HG03432 (cell line): Measurements from ENCODE around the gene ELN.

ENCODE experiments used
- ATAC-seq: cut with Tn5 transposase; IDR thresholded peaks from one replicate; pipeline ENCODE4 v1.9.1; 2021; ENCODE audit warnings: mild to moderate bottlenecking, moderate library complexity; ENCODE audit not compliant: unreplicated experiment

Gene ELN

DNA sequence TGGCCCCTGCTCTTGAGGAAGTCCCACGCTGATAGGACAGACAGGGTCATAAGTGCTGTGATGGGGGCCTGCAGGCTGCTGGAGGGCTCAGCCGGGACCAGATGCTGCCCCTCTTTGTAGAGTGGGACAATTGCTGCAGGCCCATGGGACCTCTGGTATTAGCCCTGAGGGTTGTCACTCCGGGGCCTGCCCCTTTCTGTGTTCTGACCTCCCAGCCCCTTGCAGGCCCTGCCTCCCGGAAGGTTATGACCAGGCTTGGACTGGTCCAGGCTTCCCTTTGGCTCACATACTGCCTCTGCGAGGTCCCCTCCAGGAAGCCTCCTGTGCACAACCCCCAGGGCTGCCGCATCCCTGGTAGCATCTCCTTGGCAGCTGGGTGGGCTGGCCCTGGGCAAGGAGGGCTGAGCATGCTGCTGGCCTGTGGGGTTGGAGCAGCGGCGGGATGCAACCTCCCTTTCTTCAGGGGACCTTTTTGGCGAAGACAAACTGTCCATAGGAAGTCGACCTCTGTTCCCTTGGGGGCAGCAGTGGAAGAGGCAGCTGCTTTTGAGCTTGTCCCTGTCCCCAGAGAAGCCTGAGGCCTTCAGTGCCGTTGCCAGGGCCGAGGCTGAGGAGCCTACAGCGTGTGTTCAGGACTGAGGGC is 64.5 kb downstream of the ELN start:
- ATAC-seq: peak; percentile 38

DNA sequence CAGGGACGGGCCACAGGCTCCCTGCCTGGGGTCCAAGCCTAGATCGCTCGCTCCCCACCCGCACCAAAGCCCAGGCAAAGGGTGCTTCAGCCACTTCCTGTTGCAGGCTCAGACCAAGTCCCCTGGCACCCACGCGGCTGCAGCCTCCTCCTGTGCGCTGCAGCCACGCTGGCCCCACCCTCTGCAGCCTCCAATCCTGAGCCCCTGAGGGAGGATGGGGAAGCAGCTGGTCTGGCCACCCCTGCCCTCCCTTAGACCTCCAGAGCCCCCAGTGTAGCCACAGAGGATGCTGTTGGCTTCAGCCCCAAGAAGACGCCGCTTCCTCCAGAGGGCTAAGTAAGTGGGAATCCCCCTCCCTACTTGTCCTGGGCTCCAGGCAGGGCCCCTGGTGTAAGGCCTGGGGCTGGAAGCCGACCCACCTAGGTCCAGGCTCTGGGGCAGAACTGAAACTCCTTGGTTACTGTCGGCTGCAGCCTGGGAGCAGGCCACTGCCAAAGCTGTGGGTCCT is 65.0 kb downstream of the ELN start:
- peak; percentile 68 for ATAC-seq

DNA sequence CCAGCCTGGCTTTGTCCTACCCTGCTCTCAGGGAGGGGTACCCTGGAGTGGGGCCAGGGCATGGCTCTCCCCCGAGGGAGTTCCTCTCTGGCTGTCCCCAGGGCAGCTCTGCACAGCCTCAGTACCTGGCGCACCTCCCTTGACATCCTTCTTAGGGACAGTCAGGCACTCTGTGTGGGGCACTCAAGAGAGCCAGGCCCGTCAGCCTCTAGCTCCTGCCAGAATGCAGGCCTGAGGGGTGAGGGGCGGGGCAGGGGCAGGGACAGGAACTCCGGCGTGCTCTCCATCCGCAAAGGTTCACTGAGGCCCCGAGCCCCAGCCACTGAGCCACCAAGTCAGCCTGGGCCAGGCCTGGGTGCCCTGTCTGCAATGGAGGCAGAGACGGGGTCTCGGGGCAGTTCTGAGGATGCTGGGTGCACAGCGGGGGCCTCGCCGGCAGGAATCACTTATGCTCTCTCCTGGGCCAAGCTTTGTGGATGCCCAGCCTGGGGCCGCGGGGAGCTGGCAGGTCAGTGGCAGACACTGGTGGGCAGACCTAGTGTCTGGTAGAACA is 65.8 kb downstream of the ELN start:
- ATAC-seq: peak; percentile 3

DNA sequence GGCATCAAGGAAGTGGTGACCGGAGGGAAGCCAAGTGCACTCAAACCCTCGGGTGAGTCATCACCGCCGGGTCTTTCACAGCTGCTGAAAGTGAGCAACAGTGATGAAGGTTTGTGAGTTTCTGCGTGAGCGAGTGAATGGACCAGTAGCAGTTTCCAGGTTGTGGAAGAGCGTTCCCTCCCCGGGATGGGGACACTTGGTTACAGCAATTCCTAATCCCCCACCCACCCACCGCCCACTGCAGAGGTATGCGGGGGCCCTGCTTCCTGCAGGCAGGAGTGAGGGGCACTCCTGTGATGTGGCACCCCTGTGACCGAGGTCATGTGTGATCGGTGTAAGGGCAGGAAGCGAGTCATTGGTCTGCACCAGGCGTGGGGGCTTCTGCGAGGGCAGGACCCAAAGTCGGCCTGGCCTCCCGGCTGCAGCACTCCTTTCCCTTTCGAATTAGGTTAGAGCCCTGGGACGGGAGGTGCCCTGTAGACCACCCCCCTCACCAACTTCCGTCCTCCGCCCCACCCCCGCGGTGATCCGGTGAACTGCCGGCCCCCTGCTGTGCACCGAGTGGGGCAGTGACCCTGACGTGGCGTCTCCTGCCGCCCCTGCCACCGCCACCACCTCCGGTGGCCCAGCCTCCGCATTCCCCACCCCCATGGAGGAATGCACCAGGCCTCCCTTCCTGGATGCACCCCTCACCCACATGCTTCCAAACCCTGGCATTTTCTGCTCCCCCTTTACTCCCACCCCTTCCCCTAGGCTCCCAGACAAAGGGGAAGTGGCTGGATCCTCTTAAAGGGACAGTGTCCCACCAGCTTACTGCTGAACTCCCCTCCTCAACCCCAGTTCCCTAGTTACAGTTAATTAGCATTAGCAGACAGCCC is 66.5 kb downstream of the ELN start:
- peak; percentile 53 for ATAC-seq

DNA sequence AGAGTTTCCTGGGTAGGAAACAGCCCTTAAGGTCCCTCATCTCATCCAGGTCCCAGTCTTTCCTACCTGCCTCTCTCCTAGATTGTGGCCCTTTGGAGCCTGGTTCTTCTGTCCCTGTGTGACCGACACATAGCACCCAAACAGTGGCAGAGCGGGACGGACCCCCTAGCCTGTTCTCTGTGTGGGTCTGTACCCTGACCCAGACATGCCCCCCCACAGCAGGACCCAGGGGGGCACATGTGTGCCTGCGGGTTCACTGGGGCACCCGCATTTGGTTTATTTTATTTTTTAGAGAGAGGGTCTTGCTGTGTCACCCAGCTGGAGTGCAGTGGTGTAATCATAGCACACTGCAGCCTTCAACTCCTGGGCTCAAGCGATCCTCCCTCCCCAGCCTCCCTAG is 67.2 kb downstream of the ELN start:
- ATAC-seq: no peak

DNA sequence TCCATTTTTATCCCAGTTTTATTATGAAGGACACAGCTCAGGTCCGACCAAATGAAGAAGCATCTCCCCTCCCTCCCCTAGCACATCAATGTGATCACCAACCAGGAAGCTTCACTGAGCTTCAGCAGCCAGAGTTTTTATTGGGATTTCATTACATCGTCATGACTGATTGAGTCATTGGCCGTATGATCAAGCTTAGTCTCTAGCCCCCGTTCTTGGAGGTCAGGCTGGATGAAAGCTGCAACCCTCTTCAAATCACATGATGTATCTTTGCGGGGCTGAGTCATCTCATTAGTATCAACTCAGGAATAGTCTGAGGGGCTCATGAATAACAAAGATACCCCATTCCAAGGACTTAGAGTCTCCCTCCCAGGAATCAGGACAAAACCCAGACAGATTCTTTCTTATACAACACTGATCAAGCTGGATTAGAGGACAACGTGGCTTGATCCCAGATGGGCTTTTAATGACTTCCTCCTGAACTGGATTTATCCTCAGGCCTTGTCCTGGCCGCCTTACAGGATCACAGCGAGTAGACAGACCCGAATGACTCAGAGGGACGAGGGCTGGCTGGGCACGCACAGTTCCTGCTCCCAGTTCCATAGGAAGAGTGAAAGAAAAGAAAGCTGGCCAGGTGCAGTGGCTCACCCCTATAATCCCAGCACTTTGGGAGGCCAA is 70.1 kb downstream of the ELN start:
- no peak for ATAC-seq

DNA sequence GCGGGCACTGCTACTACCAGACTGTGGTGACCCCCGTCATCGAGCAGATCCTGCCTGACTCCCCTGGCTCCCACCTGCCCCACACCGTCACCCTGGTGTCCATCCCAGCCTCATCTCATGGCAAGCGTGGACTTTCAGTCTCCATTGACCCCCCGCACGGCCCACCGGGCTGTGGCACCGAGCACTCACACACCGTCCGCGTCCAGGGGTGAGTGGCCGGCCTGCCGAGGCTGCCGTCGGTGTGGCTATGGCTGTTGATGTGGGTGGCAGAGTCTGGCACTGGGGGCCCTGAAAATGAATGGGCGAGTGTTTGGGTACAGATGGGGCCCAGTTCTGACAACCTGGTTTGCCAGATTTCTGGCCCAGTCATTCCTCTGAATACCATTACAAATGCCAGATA is 71.1 kb downstream of the ELN start:
- no peak for ATAC-seq

DNA sequence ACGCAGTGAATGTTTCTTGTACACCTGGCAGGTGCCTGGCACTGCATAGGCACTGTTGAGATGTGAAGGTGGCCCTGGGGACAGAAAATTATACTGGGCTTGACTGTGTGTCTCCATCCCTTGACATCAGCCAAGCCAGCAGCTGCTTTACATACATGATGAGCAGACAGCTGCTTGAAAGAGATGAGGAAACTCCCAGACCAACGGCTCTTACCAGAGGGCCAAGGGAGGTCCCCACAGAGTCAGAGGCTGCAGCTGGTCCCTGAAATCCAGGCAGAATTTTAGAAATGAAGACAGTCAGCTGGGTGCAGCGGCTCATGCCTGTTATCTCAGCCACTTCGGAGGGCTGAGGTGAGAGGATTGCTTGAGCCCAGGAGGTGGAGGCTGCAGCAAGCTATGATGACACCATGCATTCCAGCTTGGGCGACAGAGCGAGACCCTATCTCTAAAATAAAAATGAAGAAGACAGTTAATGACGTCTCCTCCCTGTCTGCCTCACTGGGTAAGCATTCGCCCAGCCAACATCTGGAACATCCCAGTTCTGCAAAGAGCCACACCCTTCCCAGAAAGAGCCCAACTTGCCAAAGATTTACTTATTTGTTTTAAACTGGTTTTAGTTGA is 73.2 kb downstream of the ELN start:
- peak; percentile 92 for ATAC-seq

DNA sequence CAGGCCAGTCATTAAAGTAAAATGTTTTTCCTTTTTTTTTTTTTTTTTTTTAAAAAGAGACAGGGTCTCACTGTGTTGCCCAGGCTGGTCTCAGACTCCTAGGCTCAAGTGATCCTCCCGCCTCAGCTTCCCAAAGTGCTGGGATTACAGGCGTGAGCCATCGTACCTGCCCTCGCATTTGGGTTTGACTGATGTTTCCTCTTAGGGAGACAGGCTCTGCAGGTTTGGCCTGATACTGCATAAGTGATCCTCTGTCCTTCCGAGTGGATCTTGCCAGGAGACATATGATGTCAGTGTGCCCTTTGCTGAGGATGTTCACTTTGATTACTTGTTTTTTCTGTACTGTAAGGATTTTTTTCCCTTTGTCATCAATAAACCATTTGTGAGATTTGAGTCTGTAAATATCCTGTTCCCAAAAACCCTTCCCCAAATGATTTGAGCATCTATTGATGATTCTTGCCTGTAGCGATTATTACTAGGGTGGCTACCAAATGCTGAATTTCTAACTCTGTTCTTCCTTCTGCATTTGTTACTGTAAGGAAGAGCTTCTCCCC is 75.3 kb downstream of the ELN start:
- no peak for ATAC-seq

DNA sequence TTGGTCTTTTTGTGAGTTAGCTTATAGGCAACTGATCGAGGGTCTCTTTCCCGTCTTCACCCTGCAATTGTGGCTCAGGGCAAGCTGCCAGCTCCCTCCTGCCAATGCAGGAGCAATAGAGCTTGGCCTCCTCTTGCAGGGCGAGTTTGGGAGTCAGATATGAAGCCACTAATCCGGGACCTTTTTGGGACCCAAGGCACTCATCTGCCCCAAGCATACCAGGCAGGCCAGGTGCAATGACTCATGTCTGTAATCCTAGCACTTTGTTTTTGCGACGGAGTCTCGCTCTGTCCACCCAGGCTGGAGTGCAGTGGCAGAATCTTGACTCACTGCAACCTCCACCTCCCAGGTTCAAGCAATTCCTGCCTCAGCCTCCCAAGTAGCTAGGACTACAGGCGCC is 76.7 kb downstream of the ELN start:
- ATAC-seq: no peak

DNA sequence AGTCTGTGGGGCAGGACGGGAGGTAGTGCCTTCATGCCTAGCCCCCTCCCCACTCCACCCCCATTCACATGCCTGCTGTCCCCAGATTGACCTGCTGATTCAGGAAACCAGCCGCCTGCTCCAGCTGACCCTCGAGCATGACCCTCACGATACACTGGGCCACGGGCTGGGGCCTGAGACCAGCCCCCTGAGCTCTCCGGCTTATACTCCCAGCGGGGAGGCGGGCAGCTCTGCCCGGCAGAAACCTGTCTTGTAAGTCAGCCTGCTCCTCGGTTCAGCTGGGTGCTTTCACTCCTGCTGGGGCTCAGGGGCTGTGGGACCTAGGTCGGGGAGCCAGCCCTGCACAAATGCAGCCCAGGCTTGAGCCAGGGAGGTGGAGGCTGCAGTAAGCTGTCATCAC is 78.0 kb downstream of the ELN start:
- no peak for ATAC-seq

DNA sequence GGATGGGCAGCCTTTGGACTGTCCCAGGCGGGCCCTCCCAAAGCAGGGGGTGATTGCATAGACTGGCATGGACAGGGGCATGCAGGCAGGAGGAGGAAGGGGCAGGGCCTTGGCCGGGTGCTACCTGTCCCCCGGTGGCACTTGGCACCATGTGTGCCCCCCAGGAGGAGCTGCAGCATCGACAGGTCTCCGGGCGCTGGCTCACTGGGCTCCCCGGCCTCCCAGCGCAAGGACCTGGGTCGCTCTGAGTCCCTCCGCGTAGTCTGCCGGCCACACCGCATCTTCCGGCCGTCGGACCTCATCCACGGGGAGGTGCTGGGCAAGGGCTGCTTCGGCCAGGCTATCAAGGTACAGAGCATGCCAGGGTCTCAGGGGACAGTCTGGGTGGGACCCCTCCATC is 78.9 kb downstream of the ELN start:
- ATAC-seq: no peak

DNA sequence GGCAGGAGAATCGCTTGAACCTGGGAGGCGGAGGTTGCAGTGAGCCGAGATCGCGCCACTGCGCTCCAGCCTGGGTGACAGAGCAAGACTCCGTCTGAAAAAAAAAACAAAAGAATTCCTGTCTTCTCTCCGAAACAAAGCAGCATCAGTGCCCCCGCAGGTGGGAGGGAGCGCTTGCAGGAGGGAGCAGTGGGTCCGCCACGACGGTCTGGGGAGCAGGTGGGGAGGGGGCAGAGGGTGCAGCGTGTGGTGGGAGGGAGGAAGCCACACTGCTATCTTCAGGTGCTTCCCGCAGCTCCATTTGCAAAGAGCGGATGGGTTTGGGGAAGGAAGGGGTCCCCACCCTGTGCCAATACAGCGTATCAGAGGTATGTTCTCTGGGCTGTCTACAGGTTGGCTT is 87.4 kb downstream of the ELN start:
- ATAC-seq: no peak

DNA sequence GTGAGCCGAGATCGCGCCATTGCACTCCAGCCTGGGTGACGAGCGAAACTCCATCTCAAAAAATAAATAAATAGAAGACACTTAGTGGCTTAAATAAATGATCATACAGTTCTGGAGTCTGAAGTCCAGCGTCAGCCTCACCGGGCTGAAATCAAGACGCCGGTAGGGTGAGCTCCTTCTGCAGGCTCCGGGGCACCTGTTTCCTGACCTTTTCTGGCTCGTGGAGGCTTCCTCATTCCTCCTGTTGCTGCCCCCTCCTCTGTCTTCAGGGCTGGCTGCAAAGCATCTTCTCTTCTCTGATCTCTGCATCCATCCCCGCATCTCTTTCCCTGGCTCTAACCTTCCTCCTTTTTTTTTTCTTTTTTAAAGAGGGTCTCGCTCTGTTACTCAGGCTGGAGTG is 88.4 kb downstream of the ELN start:
- ATAC-seq: no peak
